ENCODE data around the gene DLGAP1. TPM values are rescaled to one million over a fixed set of nuclear protein-coding genes. Genes with fewer than 3 reads are reported as not detected.
"Not testable (repeated sequence)": the region's sequence is repeated elsewhere in the genome, so short reads cannot be mapped to it uniquely, and the experiment has no call there.

DLGAP1 gene
- total RNA-seq, 1 donor from 2014 or later = 57.1 TPM

DNA sequence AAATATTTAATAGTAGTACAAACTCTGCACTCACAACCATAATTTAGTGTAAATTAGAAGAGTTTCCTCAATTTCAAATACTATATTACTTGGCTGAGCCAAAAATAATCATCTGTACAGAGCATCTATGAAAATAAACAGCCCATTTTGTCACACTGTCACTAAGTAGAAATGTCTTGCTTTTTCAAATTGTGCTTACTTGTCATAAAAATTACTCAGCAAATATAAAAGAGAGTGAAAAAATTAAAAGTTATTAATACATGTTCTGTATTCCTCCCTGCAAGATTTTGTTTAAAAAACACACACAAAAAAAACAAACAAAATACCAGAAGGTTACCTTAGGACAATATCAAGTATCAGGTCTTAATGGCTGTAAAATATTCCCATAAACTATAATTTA, 155.7 kb downstream of the DLGAP1 start:
- FAIRE-seq = no peak
- DNase-seq (ENCODE audit: low spot score in 2 of 2) = no peak

DNA sequence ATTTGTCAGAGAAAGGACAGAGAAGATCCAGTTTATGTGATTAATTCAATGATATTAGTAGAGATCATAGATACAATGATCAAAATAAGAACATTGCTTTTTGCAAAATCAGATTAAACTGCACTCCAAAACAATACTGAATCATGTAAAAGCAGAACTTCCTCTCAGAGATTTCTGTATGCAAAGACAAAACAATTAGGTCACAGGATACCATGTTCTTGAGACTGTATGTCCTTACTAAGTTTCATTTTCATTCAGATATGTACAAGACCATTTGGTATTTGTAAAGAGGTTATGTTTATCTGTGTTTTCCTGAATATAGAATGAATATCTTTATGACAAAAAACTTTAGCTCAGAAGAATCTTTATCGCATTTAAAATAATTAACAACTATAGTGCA, 161.8 kb downstream of the DLGAP1 start:
- FAIRE-seq = no peak
- DNase-seq (ENCODE audit: low spot score in 2 of 2) = no peak

- FAIRE-seq (no peak), DNase-seq (ENCODE audit: low spot score in 2 of 2) (no peak)
Observed at GRCh38 chr18:4292696-4293095, 162.4 kb downstream of the DLGAP1 start.

DNA sequence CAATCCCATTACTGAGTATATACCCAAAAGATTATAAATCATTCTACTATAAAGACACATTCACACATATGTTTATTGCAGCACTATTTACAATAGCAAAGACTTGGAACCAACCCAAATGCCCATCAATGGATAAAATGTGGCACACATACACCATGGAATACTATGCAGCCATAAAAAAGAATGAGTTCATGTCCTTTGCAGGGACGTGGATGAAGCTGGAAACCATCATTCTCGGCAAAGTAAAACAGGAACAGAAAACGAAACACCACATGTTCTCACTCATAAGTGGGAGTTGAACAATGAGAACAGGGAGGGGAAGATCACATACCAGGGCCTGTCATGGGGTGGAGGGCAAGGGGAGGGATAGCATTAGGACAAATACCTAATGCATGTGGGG, 167.8 kb downstream of the DLGAP1 start:
- FAIRE-seq; DNase-seq (ENCODE audit: low spot score in 2 of 2): not testable (repeated sequence)

DNA sequence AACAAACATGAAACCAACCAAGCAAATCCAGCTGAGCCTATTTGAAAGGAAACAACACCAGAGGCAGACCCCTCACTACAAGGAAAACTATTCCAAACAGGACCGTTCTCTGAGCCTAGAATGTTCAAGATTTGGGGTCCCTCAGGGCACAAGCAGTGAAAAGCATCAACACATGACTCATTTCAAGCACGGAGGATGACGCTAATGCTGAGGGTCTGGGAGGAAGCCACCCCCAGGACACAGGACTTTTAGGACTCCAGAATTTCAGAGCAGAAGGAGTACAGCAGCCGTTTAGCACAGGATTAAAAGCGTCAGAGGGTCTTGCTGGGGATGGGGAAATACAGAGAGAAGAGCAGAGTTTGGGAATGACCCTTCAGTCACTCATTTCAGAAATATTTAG, 168.9 kb downstream of the DLGAP1 start:
- no peak for FAIRE-seq
- DNase-seq (ENCODE audit: low spot score in 2 of 2) = no peak

- FAIRE-seq (no peak), DNase-seq (ENCODE audit: low spot score in 2 of 2) (no peak)
Observed at GRCh38 chr18:4285525-4285924, 169.6 kb downstream of the DLGAP1 start.

DNA sequence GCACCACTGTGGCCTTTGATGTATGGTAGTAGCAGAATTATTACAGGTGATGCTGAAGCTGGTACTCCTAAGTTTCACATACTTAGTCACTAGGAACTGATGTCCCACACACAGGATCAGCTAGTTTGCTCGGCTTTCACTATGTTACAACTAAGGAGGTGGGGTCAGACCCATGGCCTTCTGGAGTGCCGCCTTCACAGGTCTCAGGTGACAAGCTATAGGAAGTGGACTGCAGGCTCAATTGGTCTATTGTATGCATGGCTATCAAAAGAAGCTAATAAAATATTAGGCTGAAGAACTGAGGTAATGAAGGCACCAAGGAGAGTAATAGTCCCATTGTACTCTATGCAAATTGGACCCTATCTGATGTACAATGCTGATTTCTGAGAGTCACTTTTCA, 170.6 kb downstream of the DLGAP1 start:
- FAIRE-seq = no peak
- no peak for DNase-seq (ENCODE audit: low spot score in 2 of 2)

DNA sequence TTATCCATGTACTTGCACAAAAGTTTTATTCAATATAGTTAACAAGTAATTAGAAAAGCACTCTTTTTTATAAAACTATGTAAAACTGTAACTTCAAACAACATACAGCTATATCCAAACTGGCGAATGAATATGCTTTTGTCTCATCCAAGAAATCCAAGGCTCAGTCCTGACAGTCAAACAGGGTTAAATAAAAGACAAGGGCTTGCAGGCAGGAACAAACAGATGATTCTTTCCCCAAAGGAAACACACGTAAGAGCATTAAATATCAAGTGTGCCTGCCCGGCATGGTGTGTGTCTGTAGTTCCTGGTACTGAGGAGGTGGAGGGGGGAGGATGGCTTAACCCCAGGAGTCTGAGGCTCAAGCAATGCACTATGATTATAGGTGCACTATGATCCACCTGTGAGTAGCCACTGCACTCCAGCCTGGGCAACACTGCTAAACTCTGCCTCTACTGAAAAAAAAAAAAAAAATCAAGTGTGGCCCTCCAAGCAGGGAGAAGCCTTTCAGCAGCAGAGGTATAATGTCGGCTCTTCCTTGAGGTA, 171.3 kb downstream of the DLGAP1 start:
- FAIRE-seq (no peak), DNase-seq (ENCODE audit: low spot score in 2 of 2) (no peak)

DNA sequence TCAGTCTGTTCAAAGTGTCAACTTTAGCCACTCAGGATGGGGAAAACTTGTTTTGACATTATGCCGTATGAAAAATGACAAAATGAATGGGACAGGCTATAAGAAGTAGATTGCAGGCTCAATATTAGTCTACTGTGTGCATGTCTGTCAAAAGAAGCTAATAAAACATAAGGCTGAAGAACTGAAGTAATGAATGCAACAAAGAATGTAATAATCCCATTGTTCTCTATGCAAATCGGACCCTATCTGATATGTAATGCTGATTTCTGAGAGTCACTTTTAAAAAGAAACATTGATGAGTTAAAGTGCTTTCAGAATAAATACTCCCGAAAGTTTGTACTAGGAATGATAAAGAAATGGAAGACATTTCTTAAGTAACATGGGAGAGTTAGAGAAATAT, 172.2 kb downstream of the DLGAP1 start:
- FAIRE-seq (no peak), DNase-seq (ENCODE audit: low spot score in 2 of 2) (no peak)

DNA sequence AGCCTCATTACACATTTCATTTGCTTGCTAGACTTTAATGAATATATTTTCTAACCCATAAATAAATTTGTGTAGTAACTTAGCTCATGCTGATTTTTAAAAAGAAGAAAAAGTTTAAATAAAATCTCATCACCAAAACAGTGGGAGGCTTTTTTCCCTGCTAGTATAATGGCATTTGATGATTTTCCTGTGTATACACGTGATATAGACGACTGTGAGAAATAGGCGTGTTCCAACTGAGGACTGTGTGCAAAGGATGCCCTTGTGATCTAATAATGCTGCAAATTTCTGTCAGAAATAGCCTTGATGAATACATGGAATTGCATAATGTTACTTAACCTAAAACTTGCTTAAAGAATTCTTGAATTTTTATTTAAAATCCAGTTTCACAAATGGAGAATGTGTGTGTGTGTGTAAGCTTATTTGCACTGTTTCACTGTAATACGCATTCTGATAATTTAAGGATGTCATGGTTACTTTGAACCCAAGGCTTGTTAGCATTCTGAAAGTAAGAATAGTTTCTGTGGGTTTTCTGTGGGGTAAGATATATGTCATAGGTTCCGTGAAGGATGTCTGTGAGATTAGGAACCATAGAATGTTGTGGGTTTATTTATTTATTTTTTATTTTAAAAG, 178.0 kb downstream of the DLGAP1 start:
- DNase-seq (ENCODE audit: low spot score in 2 of 2) (no peak), FAIRE-seq (no peak)

DNA sequence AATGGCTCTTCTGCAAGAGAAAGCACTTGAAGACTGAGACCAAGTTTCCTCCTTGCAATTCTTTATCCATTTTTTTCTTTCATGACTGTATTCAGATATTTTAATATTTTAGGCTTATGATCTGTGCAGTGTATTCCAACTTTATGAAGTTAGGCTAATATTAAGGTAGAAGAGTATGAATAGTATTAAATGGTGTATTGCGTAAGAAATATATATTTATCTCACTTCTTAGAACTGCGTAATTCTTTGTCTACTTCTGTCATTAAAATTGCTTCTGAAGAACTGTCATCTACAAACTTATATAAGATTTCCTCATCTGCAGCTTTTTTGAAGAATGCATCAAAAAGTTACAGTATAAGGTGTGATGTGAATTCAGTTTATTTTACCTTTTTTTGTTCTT, 183.2 kb downstream of the DLGAP1 start:
- DNase-seq (ENCODE audit: low spot score in 2 of 2) (no peak), FAIRE-seq (no peak)

DNA sequence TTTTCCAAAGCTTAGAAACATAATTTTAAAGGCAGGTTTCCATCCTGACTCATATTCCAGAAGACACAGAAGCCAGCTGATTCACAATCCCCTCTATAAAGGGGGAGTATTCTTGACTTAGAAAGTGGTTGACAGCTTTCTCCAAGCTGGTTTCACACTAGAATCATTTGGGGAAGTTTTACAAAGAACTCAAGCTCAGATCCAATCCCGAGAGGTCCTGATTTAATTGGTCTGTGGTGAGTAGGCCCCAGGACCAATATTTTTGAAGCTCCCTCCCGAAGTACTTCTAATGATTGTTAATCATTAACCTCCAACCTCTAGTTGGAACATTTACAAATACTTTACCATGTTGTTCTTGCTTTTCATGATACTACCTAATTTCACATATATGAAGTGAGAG, 184.1 kb downstream of the DLGAP1 start:
- FAIRE-seq = no peak

DNA sequence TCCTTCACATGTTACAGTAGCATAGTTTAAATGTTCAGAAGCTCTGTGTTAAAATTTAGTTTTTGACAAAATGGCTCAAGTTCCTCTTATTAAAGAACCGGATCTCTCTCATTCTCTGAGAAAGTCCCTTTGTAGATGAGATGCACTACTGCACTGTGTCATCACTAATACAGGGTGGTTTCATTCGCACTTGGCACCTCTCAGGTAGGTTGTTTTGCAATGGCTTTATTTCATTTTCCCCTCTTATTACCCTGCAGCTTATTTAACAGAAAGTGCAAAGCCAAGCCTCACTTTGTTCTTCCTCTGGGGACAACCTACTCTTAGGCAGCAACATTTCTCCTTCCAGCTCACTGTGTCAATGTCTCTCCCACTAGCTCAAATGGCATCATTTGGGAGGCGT, 185.1 kb downstream of the DLGAP1 start:
- DNase-seq (ENCODE audit: low spot score in 2 of 2) (no peak), FAIRE-seq (no peak)

More for the DNA sequence above, 184.1 kb downstream of the DLGAP1 start:
- DNase-seq (ENCODE audit: low spot score in 2 of 2) = no peak

- FAIRE-seq (no peak), DNase-seq (ENCODE audit: low spot score in 2 of 2) (no peak)
Observed at GRCh38 chr18:4267641-4268040, 187.5 kb downstream of the DLGAP1 start.

DNA sequence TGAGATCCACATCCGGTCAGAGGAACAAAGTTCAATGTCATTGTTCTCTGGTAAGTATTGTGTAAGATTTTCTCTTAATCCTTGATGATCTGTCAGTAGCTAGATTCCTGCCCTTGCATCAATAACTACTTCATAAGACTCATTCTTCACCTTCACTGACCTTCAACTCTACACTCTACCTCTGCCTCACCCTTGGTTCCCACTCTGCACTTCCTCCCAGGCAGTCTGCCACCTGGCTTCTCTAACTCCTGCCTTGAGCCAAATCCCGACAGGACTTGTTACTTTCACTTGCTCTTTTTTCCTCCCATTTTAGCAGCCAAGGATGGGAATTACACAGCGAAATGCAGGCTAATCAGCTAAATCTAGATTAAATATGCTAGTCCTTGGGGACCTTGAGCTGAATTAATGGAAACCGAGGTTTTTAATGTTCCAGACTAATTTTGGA, 190.7 kb downstream of the DLGAP1 start:
- DNase-seq (ENCODE audit: low spot score in 2 of 2) (peak in 1 of 2 donors; percentile 9), FAIRE-seq (no peak)

DNA sequence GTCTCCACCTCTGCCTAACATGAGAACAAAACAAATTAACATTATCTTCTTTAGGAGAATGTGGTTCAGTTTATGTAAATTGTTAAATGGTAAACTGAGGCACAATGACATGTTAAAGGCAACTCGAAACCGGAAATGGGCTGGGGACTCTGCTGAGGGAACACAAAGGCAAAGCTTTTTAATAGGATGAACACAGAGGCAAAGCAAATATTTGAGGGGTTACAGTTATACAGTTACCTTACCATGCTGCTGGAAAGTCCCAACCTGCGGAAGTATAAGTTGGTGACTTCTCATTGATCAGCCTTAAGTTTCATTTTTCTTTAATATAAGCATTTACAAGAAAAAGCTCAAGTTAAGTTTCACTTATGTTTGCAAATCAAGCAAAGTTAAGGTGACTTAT, 195.0 kb downstream of the DLGAP1 start:
- no peak for FAIRE-seq

DNA sequence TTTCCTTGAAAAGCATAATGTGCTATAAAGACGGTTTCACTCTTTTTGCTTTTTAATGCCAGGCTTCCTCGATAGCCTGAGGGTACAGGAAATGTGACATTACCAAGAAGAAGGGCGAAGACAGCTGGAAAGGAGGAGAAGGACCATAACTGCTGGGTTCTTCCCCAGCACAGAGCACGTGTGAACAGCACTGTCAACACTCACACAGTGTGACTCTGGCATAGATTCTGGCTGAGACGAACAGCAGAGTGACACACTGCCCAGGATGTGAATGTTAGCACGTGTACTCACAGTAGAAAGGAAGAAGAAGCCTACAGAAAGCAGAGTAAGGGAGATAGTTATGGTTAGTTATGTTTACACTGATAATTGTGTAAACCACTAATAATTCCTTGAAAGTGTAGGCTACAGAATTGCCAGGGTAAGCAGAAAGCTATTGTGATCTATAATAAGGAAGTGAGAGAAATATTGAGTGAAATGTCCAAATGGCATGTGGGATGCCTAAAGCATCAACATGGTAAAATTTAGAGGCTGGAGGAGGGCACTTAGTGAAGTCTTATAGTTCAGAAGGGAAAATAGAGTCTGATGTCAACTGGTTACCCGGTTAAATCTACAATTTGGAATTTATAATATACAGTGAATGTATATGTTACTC, 198.2 kb downstream of the DLGAP1 start:
- DNase-seq (ENCODE audit: low spot score in 2 of 2) = no peak

More for the DNA sequence above, 195.0 kb downstream of the DLGAP1 start:
- no peak for DNase-seq (ENCODE audit: low spot score in 2 of 2)

DNA sequence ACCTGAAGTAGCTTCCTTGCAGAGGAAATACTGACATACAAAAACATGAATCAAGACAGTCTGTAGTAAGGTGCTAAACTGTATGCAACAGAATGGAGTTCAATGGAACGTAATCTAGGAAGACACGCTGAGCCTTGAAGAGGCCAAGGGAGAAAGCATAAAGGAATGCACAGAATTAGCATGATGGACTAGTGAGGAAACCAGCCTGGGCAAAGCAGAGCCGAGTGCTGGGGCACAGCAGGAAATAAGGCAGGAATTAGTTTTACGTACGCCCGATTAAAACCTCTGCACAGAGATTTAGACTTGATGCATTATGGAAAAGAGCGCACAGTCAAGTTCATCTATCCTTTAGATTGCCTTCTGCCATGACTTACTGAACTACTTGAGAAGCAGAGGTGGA, 200.3 kb downstream of the DLGAP1 start:
- FAIRE-seq (no peak), DNase-seq (ENCODE audit: low spot score in 2 of 2) (no peak)

More for the DNA sequence above, 198.2 kb downstream of the DLGAP1 start:
- FAIRE-seq = no peak

DNA sequence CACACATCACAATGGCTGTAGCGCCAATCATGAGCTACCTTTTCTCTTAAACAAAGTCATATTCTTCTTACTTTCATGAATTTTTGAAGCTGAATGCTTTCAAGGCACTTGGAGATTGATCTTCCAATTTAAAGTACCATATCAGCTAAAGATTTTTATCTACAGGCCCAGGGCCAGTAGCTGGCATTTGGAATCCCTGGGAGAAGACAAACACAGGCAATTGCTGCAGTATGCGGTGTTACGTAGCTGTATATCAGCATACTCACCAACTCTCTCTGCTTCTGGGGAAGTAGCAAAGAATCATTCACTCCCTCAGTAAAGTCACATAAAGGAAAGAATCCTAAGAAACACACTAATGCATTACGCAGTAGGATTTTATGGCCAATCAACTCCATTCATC, 202.3 kb downstream of the DLGAP1 start:
- no peak for DNase-seq (ENCODE audit: low spot score in 2 of 2)

DNA sequence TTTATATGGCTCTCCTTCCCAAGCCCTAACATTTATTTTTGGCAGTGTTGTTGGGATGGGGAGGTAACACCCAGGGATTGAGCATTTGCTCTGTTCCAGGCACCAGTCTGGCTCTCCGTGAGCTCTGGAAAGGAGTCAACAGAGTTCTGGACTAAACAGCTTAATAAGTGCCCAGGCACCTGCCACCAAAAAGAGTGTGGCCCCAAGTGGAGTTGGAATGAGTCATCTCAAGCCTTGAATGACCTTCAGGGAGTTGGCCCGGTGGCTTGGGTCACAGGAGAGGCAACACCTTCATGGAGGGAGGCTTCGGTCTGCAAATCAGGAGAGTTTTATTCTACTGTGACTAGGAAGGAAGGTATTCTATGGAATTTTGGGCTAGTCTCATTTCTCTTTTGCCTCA, 203.2 kb downstream of the DLGAP1 start:
- FAIRE-seq (no peak), DNase-seq (ENCODE audit: low spot score in 2 of 2) (no peak)

More for the DNA sequence above, 202.3 kb downstream of the DLGAP1 start:
- no peak for FAIRE-seq

DNA sequence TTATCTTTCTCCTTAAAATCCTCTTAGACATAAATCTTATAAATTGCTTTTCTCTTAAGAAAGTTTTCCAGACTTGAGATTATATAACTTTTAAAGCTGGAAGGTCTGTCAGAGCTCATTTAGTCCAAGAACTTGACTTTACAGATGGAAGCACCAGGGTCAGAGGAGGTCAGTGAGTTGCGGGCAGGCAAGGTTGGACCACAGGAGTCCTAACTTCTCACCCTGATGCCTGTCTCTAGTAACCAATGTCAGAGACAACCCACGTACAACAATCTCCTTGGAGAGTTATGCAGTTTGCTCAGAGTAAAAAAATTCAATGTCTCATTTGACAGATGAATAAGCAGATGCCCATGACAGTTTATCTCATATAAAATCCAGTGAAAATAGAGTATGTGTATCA, 203.9 kb downstream of the DLGAP1 start:
- no peak for FAIRE-seq
- no peak for DNase-seq (ENCODE audit: low spot score in 2 of 2)

- DNase-seq (ENCODE audit: low spot score in 2 of 2) (no peak), FAIRE-seq (no peak)
Observed at GRCh38 chr18:4250141-4250540, 205.0 kb downstream of the DLGAP1 start.
